HCT116 (cell line): ENCODE measurements around the gene PRPF40A. TPM values are rescaled to one million over a fixed set of nuclear protein-coding genes. Genes with fewer than 3 reads are reported as not detected.

ENCODE experiments used
- ATAC-seq: fragments of 200-7000 bp; cut with Tn5 transposase; 2 replicates; pipeline ENCODE4 v1.9.1; 2020; ENCODE audit warnings: mild to moderate bottlenecking, moderate library complexity
- BruUV-seq: library from RNA; stranded (reverse); fragments of 400-500 nt; replicated peaks from 2 replicates; lab custom pipeline; 2021; lab: Mats Ljungman, UMichigan
- CTCF ChIA-PET: fragments of 300-600 bp; sonication (Branson Sonifier 250); formaldehyde crosslinking; loops from one replicate; lab custom pipeline; 2021; ENCODE audit warnings: antibody characterized with exemption; lab: Charles Lee
- POLR2A ChIA-PET: fragments of 300-600, 350-600 bp; sonication (Branson Sonifier 250); formaldehyde crosslinking; loops from one replicate; lab custom pipeline; 2021; ENCODE audit warnings: antibody characterized with exemption; lab: Charles Lee
- RAD21 ChIA-PET, 2 experiments: fragments of 300-600 bp; sonication (Branson Sonifier 250); formaldehyde crosslinking; loops; one replicate each; lab custom pipeline; 2023; ENCODE audit warnings: low total read pairs in 2 of 2; ENCODE audit not compliant: uncharacterized antibody in 2 of 2, unreplicated experiment in 2 of 2, low non-redundant PET in 1 of 2; lab: Charles Lee
- DNase-seq: peaks from one replicate; pipeline ENCODE4 v3.0.0-alpha.2; 2010; ENCODE audit warnings: low read depth, low spot score
- H2AFZ ChIP-seq: fragments of 200-600 bp; shearing (Covaris generic), sonication (generic); 2 replicates; pipeline ENCODE4 v1.6.1; 2017; ENCODE audit warnings: low read depth, mixed run types, mixed read lengths, antibody characterized with exemption, low read length; ENCODE audit not compliant: poor library complexity, severe bottlenecking
- H3K27ac ChIP-seq: 2 replicates; pipeline ENCODE4 v1.5.1; 2012; ENCODE audit warnings: low read depth, low read length
- H3K27me3 ChIP-seq: fragments of 200-600 bp; sonication (generic); 2 replicates; pipeline ENCODE4 v1.6.1; 2016; ENCODE audit warnings: mixed run types, low read length, mixed read lengths; ENCODE audit not compliant: insufficient read depth
- H3K36me3 ChIP-seq, 2 experiments: fragments of 200-500 bp in 1 of 2; fragments of 200-600 bp in 1 of 2; sonication (Bioruptor generic) in 1 of 2; sonication (generic) in 1 of 2; 2 replicates each; pipeline versions ENCODE4 v1.5.1 to v1.6.1; 2014 to 2016; ENCODE audit warnings: low read length in 2 of 2, inconsistent platforms in 1 of 2, mixed read lengths in 1 of 2, mixed run types in 1 of 2; ENCODE audit not compliant: insufficient read depth in 2 of 2, control insufficient read depth in 1 of 2
- H3K4me1 ChIP-seq, 2 experiments: fragments of 200-600 bp in 1 of 2; sonication (generic) in 1 of 2; 2 replicates each; pipeline versions ENCODE4 v1.5.1 to v1.6.1; 2012 to 2017; ENCODE audit warnings: low read length in 2 of 2, inconsistent platforms in 1 of 2, mild to moderate bottlenecking in 1 of 2, mixed read lengths in 1 of 2, mixed run types in 1 of 2, moderate library complexity in 1 of 2; ENCODE audit not compliant: insufficient read depth in 2 of 2, control insufficient read depth in 1 of 2
- H3K4me2 ChIP-seq: fragments of 200-600 bp; sonication (generic); 2 replicates; pipeline ENCODE4 v1.6.1; 2017; ENCODE audit warnings: mixed run types, low read length, mixed read lengths
- H3K4me3 ChIP-seq, 2 experiments: fragments of 200-600 bp in 1 of 2; sonication (generic) in 1 of 2; replicated peaks in 1 of 2; 2 replicates each; pipeline ENCODE4 v1.5.1; 2011 to 2016; ENCODE audit warnings: low read length in 2 of 2, control low read depth in 1 of 2, low read depth in 1 of 2, mild to moderate bottlenecking in 1 of 2, mixed read lengths in 1 of 2, mixed run types in 1 of 2
- H3K79me2 ChIP-seq: fragments of 200-600 bp; sonication (generic); 2 replicates; pipeline ENCODE4 v1.6.1; 2017; ENCODE audit warnings: mild to moderate bottlenecking, mixed run types, low read length, moderate library complexity, mixed read lengths; ENCODE audit not compliant: insufficient read depth
- H3K9ac ChIP-seq: fragments of 200-600 bp; sonication (generic); 2 replicates; pipeline ENCODE4 v1.6.1; 2016; ENCODE audit warnings: low read length, mixed read lengths
- H3K9me2 ChIP-seq: fragments of 200-600 bp; sonication (generic), shearing (Covaris generic); 2 replicates; pipeline ENCODE4 v1.6.1; 2017; ENCODE audit warnings: mixed run types, mild to moderate bottlenecking, moderate library complexity; ENCODE audit not compliant: insufficient read depth
- H3K9me3 ChIP-seq, 2 experiments: fragments of 200-500 bp in 1 of 2; fragments of 200-600 bp in 1 of 2; sonication (Bioruptor generic) in 1 of 2; sonication (generic) in 1 of 2; 2 replicates each; pipeline ENCODE4 v1.6.1; 2014 to 2017; ENCODE audit warnings: low read length in 2 of 2, mixed read lengths in 2 of 2, inconsistent platforms in 1 of 2, low read depth in 1 of 2, mild to moderate bottlenecking in 1 of 2, mixed run types in 1 of 2, moderate library complexity in 1 of 2; ENCODE audit not compliant: control insufficient read depth in 1 of 2, insufficient read depth in 1 of 2
- H4K20me1 ChIP-seq: fragments of 200-600 bp; sonication (generic), shearing (Covaris generic); 2 replicates; pipeline ENCODE4 v1.6.1; 2017; ENCODE audit warnings: mixed run types, mild to moderate bottlenecking, moderate library complexity; ENCODE audit not compliant: insufficient read depth
- CBX3 ChIP-seq: IDR thresholded peaks from 2 replicates; pipeline ENCODE4 v1.6.1; 2012; ENCODE audit warnings: low read depth
- CEBPB ChIP-seq: IDR thresholded peaks from 2 replicates; pipeline ENCODE4 v1.6.1; 2012; ENCODE audit warnings: low read depth
- EGR1 ChIP-seq: IDR thresholded peaks from 2 replicates; pipeline ENCODE4 v1.6.1; 2012; ENCODE audit warnings: low read depth
- ELF1 ChIP-seq: IDR thresholded peaks from 2 replicates; pipeline ENCODE4 v1.6.1; 2012; ENCODE audit warnings: low read depth, borderline replicate concordance
- EZH2 ChIP-seq: fragments of 200-600 bp; sonication (generic); IDR thresholded peaks from 2 replicates; pipeline ENCODE4 v1.6.1; 2017; ENCODE audit warnings: antibody characterized with exemption, mixed run types
- FOSL1 ChIP-seq: IDR thresholded peaks from 2 replicates; pipeline ENCODE4 v1.6.1; 2012; ENCODE audit warnings: low read depth
- JUND ChIP-seq: IDR thresholded peaks from 2 replicates; pipeline ENCODE4 v1.6.1; 2012
- POLR2A ChIP-seq: IDR thresholded peaks from 2 replicates; pipeline ENCODE4 v1.7.0; 2011; ENCODE audit warnings: borderline replicate concordance; ENCODE audit not compliant: insufficient read depth, insufficient read length; ENCODE audit errors: extremely low read depth
- POLR2AphosphoS5 ChIP-seq: IDR thresholded peaks from 2 replicates; pipeline ENCODE4 v1.6.1; 2011; ENCODE audit warnings: mild to moderate bottlenecking, low read depth, low read length, moderate library complexity
- RAD21 ChIP-seq: IDR thresholded peaks from 2 replicates; pipeline ENCODE4 v1.6.1; 2012; ENCODE audit warnings: low read depth, mild to moderate bottlenecking
- SIN3A ChIP-seq: IDR thresholded peaks from 2 replicates; pipeline ENCODE4 v1.6.1; 2012; ENCODE audit warnings: low read depth
- TCF7L2 ChIP-seq: IDR thresholded peaks from 2 replicates; pipeline ENCODE4 v1.7.0; 2011; ENCODE audit warnings: borderline replicate concordance, inconsistent platforms; ENCODE audit not compliant: insufficient read depth, insufficient read length; ENCODE audit errors: extremely low read depth
- YY1 ChIP-seq: IDR thresholded peaks from 2 replicates; pipeline ENCODE4 v1.6.1; 2011; ENCODE audit warnings: low read length, low read depth, moderate library complexity, mild to moderate bottlenecking; ENCODE audit not compliant: insufficient replicate concordance; ENCODE audit errors: extremely low read depth
- ZFX ChIP-seq: fragments of 450-650 bp; IDR thresholded peaks from 2 replicates; pipeline ENCODE4 v1.6.1; 2017
- ZNF274 ChIP-seq: fragments of 200-500 bp; sonication (Bioruptor generic); IDR thresholded peaks from 2 replicates; pipeline ENCODE4 v1.6.1; 2014; ENCODE audit warnings: mild to moderate bottlenecking, low read depth, low read length, inconsistent platforms
- intact Hi-C: fragments of 100-400 bp; cut with micrococcal nuclease; formaldehyde crosslinking; loops from 2 replicates; pipeline ENCODE4 v1.10.0; 2022
- total RNA-seq: library from RNA; stranded (reverse); gene quantifications from one replicate; pipeline ENCODE4 v1.2.1, GENCODE V29; 2021; ENCODE audit not compliant: unreplicated experiment
- TF ChIP-seq, protein P1 (sequence below): IDR thresholded peaks from 2 replicates; pipeline ENCODE4 v1.6.1; 2012
- TF ChIP-seq, protein P2 (sequence below): IDR thresholded peaks from 2 replicates; pipeline ENCODE4 v1.6.1; 2012

PRPF40A gene
- total RNA-seq, 1 experiment from 2014 or later = 171 TPM

DNA sequence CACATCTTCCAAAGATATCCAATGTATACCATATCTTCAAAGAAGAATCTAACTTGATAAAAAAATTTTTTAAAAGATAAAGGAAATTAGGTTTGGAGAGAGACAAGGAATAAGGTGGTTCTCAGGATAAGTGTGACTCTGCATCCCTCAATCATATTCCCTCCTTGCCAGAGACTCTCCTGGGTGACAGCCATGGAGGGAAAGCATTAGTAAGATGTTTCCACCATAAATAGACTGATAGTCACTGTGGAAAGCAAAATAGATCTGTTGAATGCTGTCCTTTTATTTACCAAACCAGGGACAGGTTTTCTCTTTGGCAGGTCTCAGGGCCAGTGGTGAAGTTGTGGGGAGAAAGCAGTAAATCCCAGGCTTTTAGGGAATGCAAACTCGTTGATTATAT is 107.6 kb downstream of the PRPF40A start:
- H3K9me2 ChIP-seq = no peaks in the 10 kb centered on the region
- ChIA-PET CTCF (no interaction called here), POLR2A (no interaction called here), RAD21 (no interaction called here)
- BruUV-seq = no TSS peak
- H3K9ac ChIP-seq = no peak overlapping the region
- ATAC-seq (no peak), DNase-seq (no peak)
- no peak overlapping the region for H3K27ac ChIP-seq
- H3K4me3 ChIP-seq = no peak overlapping the region
- no peak overlapping the region for H2AFZ ChIP-seq
- H3K9me3 ChIP-seq = no peaks in the 10 kb centered on the region
- no peak overlapping the region for H3K4me2 ChIP-seq
- no peaks in the 10 kb centered on the region for H3K27me3 ChIP-seq
- H3K4me1 ChIP-seq = peaks cover 0 to 4% of the 10 kb centered on the region in 2 experiments; a peak in 1 of 4 replicates
- no peaks in the 10 kb centered on the region; the same call in 1 of the 2 replicates for H4K20me1 ChIP-seq
- intact Hi-C loops = no loop called here
- no peaks in the 10 kb centered on the region for H3K79me2 ChIP-seq
- TF ChIP-seq CEBPB (no peak), POLR2A (no peak), CBX3 (no peak), JUND (no peak), EZH2 (no peak), ZFX (no peak), TCF7L2 (no peak), POLR2AphosphoS5 (no peak), SIN3A (no peak), ZNF274 (no peak), EGR1 (no peak), YY1 (no peak), RAD21 (no peak), ELF1 (no peak), FOSL1 (no peak)
- TF ChIP-seq, protein P1, sequence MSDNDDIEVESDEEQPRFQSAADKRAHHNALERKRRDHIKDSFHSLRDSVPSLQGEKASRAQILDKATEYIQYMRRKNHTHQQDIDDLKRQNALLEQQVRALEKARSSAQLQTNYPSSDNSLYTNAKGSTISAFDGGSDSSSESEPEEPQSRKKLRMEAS = no peak
- TF ChIP-seq, protein P2, sequence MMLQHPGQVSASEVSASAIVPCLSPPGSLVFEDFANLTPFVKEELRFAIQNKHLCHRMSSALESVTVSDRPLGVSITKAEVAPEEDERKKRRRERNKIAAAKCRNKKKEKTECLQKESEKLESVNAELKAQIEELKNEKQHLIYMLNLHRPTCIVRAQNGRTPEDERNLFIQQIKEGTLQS = no peak
- H3K36me3 ChIP-seq = no peaks in the 10 kb centered on the region
